Measurements from ENCODE around the gene TFAP2A.

The TFAP2A gene

DNA sequence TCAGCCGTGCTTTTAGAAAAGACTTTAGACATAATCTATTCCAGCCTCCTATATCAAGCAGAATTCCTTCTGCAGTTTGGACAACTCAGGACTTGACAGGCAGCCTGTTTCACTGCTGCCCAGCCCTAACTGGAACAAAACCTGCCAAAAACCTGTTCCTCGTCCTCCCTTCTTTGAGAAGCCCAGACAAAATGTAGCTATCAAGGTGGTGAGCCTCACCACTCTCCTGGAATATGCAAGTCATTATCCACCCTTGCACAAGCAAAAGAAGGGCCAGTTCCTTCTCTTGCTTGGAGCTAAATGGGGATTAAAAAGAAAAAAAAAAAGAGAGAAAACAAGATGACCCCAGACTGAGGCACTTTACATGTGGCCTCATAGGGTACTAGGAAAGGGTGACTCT is 64.2 kb downstream of the TFAP2A start:
- TF ChIP-seq, protein P1, sequence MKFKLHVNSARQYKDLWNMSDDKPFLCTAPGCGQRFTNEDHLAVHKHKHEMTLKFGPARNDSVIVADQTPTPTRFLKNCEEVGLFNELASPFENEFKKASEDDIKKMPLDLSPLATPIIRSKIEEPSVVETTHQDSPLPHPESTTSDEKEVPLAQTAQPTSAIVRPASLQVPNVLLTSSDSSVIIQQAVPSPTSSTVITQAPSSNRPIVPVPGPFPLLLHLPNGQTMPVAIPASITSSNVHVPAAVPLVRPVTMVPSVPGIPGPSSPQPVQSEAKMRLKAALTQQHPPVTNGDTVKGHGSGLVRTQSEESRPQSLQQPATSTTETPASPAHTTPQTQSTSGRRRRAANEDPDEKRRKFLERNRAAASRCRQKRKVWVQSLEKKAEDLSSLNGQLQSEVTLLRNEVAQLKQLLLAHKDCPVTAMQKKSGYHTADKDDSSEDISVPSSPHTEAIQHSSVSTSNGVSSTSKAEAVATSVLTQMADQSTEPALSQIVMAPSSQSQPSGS (tag by site-specific recombination; IDR thresholded peaks at IDR 0.05; ENCODE audit: low read depth): no peak
- no peak for TF ChIP-seq ZNF354C (tag by site-specific recombination; IDR thresholded peaks at IDR 0.05; ENCODE audit: borderline replicate concordance, low read depth)
- TF ChIP-seq, protein P2, sequence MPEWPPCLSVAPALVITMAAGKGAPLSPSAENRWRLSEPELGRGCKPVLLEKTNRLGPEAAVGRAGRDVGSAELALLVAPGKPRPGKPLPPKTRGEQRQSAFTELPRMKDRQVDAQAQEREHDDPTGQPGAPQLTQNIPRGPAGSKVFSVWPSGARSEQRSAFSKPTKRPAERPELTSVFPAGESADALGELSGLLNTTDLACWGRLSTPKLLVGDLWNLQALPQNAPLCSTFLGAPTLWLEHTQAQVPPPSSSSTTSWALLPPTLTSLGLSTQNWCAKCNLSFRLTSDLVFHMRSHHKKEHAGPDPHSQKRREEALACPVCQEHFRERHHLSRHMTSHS (tag by site-specific recombination; IDR thresholded peaks at IDR 0.05): no peak
- TF ChIP-seq IKZF3 (tag by site-specific recombination; IDR thresholded peaks at IDR 0.05): no peak
- TF ChIP-seq ZNF621 (tag by site-specific recombination; IDR thresholded peaks at IDR 0.05): no peak
- no peak for TF ChIP-seq ZNF747 (tag by site-specific recombination; IDR thresholded peaks at IDR 0.05)
- TF ChIP-seq, protein P3, sequence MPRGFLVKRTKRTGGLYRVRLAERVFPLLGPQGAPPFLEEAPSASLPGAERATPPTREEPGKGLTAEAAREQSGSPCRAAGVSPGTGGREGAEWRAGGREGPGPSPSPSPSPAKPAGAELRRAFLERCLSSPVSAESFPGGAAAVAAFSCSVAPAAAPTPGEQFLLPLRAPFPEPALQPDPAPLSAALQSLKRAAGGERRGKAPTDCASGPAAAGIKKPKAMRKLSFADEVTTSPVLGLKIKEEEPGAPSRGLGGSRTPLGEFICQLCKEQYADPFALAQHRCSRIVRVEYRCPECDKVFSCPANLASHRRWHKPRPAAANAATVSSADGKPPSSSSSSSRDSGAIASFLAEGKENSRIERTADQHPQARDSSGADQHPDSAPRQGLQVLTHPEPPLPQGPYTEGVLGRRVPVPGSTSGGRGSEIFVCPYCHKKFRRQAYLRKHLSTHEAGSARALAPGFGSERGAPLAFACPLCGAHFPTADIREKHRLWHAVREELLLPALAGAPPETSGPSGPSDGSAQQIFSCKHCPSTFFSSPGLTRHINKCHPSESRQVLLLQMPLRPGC (tag by site-specific recombination; IDR thresholded peaks at IDR 0.05): no peak
- no peak for TF ChIP-seq KLF16 (tag by site-specific recombination; IDR thresholded peaks at IDR 0.05)
- TF ChIP-seq, protein P4, sequence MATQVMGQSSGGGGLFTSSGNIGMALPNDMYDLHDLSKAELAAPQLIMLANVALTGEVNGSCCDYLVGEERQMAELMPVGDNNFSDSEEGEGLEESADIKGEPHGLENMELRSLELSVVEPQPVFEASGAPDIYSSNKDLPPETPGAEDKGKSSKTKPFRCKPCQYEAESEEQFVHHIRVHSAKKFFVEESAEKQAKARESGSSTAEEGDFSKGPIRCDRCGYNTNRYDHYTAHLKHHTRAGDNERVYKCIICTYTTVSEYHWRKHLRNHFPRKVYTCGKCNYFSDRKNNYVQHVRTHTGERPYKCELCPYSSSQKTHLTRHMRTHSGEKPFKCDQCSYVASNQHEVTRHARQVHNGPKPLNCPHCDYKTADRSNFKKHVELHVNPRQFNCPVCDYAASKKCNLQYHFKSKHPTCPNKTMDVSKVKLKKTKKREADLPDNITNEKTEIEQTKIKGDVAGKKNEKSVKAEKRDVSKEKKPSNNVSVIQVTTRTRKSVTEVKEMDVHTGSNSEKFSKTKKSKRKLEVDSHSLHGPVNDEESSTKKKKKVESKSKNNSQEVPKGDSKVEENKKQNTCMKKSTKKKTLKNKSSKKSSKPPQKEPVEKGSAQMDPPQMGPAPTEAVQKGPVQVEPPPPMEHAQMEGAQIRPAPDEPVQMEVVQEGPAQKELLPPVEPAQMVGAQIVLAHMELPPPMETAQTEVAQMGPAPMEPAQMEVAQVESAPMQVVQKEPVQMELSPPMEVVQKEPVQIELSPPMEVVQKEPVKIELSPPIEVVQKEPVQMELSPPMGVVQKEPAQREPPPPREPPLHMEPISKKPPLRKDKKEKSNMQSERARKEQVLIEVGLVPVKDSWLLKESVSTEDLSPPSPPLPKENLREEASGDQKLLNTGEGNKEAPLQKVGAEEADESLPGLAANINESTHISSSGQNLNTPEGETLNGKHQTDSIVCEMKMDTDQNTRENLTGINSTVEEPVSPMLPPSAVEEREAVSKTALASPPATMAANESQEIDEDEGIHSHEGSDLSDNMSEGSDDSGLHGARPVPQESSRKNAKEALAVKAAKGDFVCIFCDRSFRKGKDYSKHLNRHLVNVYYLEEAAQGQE (tag by site-specific recombination; IDR thresholded peaks at IDR 0.05): no peak
- TF ChIP-seq ZNF544 (tag by site-specific recombination; IDR thresholded peaks at IDR 0.05): no peak
- TF ChIP-seq MZF1 (tag by site-specific recombination; IDR thresholded peaks at IDR 0.05; ENCODE audit: borderline replicate concordance): no peak
- no peak for TF ChIP-seq SP2 (tag by site-specific recombination; IDR thresholded peaks at IDR 0.05)
- TF ChIP-seq GLI4 (tag by site-specific recombination; IDR thresholded peaks at IDR 0.05): no peak
- TF ChIP-seq ZBTB1 (tag by site-specific recombination; IDR thresholded peaks at IDR 0.05): no peak
- no peak for TF ChIP-seq ZNF366 (tag by site-specific recombination; conservative IDR thresholded peaks at IDR 0.05)
- TF ChIP-seq, protein P5, sequence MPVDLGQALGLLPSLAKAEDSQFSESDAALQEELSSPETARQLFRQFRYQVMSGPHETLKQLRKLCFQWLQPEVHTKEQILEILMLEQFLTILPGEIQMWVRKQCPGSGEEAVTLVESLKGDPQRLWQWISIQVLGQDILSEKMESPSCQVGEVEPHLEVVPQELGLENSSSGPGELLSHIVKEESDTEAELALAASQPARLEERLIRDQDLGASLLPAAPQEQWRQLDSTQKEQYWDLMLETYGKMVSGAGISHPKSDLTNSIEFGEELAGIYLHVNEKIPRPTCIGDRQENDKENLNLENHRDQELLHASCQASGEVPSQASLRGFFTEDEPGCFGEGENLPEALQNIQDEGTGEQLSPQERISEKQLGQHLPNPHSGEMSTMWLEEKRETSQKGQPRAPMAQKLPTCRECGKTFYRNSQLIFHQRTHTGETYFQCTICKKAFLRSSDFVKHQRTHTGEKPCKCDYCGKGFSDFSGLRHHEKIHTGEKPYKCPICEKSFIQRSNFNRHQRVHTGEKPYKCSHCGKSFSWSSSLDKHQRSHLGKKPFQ (tag by site-specific recombination; IDR thresholded peaks at IDR 0.05): no peak
- TF ChIP-seq ZNF2 (tag by site-specific recombination; IDR thresholded peaks at IDR 0.05): no peak
- ChIA-PET POLR2A (no interaction called here), CTCF (interaction anchor here (0.6 kb wide), 1 partner anchor 12 kb away, joined by 3 read pairs; no protein-coding TSS in a partner anchor)
- Histone ChIP-seq H3K27ac (ENCODE audit: extremely low read depth, low read depth, low read length) (no peak overlapping the region), H3K36me3 (ENCODE audit: control insufficient read depth in 2 of 2, insufficient read depth in 1 of 2, low read length in 2 of 2) (no peaks in the 10 kb centered on the region), H3K9me3 (ENCODE audit: control insufficient read depth, insufficient read depth, low read depth, low read length) (no peaks in the 10 kb centered on the region), H3K4me3 (ENCODE audit: low read depth, low read length) (no peak overlapping the region), H3K4me1 (ENCODE audit: control insufficient read depth, insufficient read depth, low read length) (no peaks in the 10 kb centered on the region)

All from HEK293 (cell line).